NOMO-1 (cell line): Measurements from ENCODE around the gene DPAGT1.
A peak's percentile ranks its signal among the peaks of the same experiment; 100 is the strongest.
"Not testable (repeated sequence)": the region's sequence is repeated elsewhere in the genome, so short reads cannot be mapped to it uniquely, and the experiment has no call there.

Experiments
- DNase-seq, 2 experiments: peaks; one replicate each; lab custom pipeline; 2025; ENCODE audit not compliant: unreplicated experiment in 2 of 2; lab: John Stamatoyannopoulos, UW

The DPAGT1 gene

DNA sequence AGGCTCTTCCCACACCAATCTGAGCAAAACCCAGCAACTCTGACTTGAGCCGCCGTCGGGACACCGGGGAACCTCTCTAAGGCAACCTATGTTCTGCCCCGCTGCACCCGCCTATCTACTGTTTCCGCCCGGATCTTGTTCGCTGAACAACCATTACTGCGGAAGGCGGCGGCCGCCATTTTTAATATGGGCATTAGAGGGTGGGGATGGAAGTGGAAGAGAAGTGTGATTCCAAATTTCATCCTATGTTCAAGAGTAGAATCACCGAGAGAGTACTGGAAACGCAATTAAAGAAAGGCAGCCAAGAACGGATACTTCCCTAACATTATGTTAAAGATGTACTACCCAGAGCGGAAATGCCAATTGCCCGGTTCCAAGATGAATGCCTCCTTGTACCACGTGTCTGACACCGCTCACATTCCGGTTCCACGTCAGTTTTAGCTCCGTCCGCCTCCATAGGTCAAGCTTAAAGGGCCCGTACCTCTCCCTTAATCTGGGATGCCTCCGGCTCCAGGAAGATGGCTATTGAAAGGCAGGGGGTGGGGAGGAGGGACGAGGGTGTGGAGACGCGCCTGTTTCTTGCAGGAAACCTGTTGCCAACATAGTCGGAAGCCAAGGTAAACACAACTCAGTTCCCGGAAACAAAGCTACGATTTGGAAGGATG is at the start of gene DPAGT1:
Gene DPAGT1 (minus strand): TSS at position 95 of the 665 bp plus-strand sequence. CDS start 198 bp downstream, outside the sequence.
- DNase-seq: peak; percentile 92 to 96

- no peak for DNase-seq
These were observed 48.2 kb upstream of the DPAGT1 start for GRCh38 chr11:119149786-119150275.

DNA sequence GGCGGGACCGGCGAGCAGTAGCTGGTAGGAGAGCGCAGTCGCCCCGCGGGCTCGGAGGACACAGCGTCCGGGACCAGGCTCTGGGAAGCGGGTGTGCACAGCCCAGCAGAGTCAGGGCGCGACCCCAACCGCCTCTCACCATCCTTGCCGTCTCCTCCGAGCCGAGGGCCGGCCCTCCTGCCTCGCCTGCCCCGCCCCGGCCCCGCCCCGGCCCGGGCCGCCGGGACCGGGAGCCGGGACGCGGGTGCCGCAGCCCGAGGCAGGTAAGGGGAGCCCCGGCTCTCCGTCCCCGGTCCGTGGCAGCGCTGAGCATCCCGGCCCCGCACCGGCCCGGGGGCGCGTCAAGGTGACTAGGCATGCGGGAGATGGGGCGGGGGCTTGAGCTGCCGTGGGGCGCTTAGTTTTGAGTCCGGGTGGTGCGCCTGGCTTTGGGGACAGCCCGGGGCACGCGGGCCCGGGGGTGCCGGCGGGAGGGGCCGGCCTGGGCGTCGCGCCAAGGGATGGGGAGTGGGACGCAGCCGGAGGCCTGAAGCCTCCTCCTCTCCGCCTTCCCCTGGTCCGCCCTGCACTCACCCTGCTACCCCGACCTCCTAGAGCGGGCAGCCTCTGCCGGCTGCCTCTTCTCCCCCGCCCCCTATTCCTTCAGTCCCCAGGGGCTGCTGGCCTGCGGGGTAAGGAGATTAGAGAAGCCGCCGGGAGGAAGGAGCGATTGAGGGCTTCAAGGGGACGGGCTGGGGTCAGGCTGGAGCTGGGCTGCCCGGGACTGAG is 47.5 kb upstream of the DPAGT1 start, which contains the start of gene ABCG4:
Gene ABCG4 (plus strand): TSS at position 35 of the 768 bp plus-strand sequence. CDS start 914 bp downstream, outside the sequence.
- DNase-seq: no peak

DNA sequence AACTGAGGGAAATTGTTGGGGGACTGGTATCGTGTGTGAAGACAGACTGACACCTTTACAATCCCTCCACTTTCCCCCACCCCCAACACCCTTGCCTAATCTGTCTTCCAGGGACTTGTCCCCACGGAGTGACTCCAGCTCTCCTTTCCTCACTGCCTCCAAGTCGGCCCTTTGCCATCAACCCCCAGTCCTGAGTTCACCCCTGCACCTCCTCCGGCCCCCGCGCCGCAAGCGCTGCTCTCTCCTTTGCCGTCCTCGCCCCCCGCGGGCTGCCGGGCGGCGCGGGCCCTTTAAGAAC is 47.0 kb upstream of the DPAGT1 start:
- DNase-seq: no peak

- DNase-seq: no peak
These were observed 46.1 kb upstream of the DPAGT1 start for GRCh38 chr11:119147604-119148333.

DNA sequence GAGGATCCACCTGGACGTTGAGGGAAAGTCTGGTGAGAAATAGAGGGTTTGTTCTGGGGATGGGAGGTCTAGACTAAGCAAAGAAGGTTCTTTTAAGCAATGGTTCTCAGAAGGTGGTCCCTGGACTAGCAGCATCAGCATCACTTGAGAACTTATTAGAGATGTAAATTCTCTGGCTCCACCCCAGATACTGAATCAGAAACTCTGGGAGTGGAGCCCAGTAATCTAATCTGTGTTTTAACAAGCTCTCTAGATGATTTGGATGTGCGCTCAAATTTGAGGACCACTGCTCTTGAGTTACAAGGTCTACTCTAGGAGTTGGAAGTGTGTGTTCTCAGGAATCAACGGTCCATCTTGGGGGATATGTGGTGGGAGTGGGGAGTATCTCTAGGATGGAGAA is 43.9 kb upstream of the DPAGT1 start:
- no peak for DNase-seq

DNA sequence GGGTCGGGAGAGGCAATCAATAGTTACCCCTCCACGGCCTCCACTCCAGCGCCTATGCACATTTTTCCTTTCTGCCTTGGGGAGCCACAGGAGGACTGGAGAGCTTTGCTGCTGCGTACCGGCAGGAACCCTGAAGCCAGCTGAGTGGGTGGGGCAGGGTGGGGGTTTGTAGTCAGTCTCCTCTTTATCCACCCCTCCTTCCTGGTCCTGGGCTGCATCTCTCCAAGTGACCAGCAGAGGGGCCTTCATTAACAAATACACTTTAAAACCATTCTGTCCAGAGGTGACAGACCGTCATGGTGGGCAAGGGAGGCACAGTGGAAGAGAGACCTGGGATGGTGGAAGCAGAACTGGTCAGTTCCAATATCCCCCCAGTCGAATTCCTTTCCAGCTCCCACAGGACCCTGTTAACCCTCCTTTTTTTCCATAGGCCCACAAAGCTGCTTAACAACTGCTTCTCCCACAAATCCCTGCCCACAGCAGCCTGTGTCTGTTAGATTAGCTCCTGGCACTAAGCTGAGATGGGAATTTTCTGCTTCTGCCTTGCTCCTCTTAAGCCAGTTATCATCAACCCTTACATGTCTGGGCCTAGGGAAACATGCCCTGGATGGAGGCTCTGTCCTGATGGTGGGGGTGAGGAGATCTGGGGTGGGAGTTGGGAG is 43.3 kb upstream of the DPAGT1 start:
- DNase-seq: peak; percentile 12 to 56

- not testable (repeated sequence) for DNase-seq
These were observed 37.6 kb upstream of the DPAGT1 start for GRCh38 chr11:119139276-119139675.

DNA sequence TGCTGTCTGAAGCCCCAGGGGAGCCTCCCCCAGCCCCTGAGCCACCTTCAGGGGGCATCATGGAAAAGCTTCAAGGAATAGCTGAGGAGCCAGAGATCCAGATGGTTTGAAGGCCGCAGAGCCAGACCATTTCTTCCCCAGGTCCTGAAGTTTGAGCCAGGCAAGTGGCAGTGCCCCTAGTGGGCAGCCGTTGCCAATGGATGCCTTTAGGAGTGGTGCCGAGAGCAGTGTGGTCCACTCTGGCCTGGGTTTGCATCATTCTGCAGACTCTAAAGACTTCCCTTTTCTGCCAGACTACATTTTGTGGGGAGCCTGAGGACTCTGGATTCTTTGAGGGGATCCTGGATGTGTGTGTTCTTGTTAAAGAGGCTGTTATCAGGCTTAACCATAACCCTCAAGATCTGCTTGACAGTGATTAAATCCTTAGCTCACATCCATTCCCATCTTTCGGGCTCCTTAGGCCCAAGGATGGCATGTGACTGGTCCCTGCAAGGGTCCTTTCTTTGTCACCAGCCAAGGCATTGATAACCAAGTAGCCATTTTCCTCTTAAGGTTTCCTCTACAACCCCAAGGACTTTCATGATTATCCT is 32.8 kb upstream of the DPAGT1 start:
- DNase-seq: peak in 1 of 2 experiments; percentile 38

DNA sequence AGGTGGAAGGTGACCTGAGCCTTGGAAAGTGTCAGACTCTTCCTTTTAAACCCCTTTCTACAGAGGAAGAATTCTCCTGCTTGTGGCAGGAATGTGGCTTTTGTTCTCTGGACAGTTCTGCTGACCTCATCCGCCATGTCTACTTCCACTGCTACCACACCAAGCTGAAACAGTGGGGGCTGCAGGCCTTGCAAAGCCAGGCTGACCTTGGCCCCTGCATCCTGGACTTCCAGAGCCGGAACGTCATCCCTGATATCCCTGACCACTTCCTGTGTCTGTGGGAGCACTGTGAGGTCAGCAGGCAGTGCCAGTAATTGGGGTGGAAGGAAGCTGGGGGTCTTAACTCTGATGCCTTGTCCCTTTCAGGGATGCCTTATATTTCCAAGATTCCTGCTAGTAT is 29.0 kb upstream of the DPAGT1 start:
- no peak for DNase-seq

DNA sequence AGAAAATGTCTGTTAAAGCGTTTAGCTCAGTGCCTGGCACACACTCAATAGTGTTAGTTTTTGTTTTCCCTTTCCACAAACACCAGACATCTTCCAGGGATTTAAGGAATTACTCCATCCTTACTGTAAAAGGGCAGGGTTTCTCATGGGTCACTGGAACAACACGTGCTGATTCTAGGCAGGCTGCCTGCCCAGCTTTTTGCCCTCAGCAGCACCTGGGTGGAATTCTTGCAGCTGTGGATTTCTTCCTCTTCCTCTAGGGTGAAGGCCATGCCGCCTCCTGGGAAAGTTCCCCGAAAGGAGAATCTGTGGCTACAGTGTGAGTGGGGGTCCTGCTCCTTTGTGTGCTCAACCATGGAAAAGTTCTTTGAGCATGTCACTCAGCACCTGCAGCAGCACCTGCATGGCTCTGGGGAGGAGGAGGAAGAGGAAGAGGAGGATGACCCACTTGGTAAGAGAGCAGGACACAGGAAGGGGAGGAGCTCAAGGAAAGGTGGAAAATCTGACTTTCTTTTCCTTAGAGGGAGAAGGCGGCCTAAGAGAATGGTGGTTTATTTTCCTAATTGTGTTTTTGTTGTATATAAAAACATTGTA is 25.1 kb upstream of the DPAGT1 start:
- no peak for DNase-seq

DNA sequence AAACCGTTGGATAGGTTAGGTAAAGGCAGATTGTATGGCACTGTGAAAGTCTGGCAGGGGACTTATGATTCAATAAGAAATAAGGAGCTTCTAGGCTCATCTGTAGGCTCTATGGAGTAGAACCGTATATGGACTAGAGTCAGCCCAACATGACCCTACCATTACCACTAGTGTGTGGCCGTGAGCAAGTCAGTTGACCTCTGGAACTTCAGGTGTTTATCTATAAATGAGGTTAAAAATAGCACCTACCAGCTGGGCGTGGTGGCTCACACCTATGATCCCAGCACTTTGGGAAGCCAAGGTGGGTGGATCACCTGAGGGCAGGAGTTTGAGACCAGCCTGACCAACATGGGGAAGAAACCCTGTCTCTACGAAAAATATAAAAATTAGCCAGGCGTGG is 24.2 kb upstream of the DPAGT1 start:
- no peak for DNase-seq

DNA sequence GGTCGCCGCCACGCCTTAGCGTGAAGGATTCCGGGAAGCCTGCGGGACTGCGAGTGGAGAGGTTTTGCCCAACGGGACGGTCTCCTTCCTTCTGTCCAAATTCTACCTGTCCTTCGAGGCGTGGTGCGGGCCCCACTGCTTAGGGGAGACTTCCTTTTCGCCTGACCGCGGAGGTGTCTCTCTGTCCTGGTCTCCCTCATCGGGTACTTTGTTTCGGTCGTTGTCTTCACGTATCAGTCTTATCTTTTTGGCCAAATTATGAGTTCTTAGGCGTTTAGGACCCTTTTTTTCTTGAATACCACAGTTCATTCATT is 20.1 kb upstream of the DPAGT1 start:
- no peak for DNase-seq

DNA sequence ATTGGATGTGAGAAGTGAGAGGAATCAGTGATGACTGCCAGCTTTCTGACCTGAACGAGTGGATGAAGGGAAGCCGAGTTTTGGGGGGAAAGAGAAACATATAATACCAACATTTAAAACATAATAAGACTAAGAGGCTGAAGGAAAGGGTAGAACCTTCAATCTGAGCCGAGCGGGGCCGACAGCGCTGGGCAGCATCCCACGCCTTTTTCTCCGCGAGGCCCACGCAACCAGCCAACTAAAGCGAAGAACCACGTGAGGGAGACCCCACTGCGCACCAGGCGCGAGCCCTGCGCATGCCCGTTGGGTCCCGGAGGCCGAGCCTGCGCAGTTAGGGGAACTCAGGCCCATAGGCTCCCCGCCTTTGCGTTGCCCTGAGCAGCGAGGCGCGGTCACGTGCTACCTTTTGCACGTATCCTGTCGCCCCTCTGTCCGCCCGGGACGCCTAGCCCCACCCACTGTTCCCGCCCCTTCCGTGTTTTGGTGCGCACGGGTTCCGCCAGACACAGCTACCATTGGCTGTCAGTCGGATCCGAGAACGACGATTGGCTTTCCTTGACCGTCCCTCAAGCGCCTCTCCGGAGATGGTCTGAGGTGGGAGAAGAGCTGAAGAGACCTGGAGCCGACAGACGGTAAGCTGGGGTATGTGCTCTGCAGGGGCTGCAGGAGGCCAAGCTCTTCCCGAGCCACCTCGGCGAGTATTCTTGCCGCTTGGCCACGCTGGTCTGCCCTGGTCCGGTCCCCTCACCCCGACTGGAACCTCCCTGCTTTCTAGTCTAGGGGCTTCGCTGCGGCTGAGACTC is 19.6 kb upstream of the DPAGT1 start, which contains the start of gene HINFP:
Gene HINFP (plus strand): TSS at position 573 of the 803 bp plus-strand sequence. CDS start 5,365 bp downstream, outside the sequence.
- DNase-seq: peak; percentile 98 to 99

GRCh38 chr11:119120639-119121007 is 19.0 kb upstream of the DPAGT1 start:
- no peak for DNase-seq

GRCh38 chr11:119118946-119119345 is 17.3 kb upstream of the DPAGT1 start:
- DNase-seq: no peak

DNA sequence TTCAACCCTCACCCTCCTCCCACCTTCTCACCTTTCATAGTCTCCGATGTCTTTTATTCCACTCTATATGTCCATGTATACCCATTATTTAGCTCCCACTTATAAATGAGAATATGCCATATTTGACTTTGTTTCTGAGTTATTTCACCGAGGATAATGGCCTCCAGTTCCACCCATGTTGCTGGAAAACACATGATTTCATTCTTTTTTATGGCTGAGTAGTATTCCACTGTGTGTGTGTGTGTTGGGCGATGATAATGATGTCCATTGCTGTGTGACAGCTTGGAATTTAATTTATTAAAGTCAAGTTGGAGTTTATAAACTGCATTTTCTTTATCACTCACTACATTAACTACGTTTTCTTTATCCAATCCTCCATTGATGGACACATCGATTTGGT is 16.6 kb upstream of the DPAGT1 start:
- no peak for DNase-seq

DNA sequence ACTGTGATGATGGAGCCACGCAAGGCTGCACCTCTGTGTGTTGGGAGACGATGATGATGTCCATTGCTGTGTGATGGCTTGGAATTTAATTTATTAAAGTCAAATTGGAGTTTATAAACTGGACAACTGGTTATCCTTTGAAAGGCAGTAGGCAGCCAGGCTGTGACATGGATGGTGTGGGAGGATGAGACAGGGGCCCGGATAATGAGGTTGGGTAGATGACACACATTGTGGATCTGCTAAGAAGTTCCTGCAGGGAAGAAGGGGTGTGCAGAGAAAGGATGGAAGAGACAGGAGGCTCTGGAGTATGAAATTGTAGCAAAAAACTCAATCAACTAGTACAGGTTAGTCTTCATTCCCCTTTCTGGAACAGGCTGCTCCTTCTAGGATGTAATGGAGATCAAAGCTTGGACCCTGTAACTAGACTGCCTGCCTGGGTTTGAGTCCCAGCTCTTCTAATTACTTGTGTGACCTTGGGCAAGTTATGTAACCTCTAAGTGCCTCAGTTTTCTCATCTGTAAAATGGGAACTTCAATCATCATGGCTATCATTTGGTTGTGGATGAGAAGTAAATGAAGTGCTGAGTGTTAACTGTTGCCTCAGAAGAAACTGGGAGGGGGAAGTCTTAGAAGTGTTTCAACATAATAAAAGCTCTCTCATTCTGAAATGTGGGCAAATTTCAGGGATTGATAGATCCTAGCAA is 15.5 kb upstream of the DPAGT1 start:
- DNase-seq: no peak

DNA sequence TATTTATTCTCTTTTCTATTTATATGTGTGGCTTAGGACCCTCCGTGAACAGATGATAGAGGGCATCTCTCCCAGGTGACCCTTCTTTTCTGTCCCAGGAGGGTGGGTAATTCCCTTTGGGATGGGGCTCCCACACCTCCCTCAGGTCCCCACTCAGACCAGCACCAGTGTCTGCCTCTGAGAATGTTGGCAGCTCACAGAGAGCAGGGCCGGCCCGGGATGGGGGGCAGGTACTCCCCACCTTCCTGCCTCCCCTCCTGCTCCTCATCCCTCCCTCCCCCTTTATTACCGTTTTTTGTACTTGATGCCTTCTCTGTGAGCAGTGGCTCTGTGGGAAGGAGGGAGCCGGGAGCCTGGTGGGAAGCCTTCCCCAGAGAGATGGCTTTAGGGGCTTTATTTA is 14.9 kb upstream of the DPAGT1 start:
- DNase-seq: no peak
